Bronchial epithelial cell (primary cell): ENCODE measurements around the gene EPHA4. TPM values are rescaled to one million over a fixed set of nuclear protein-coding genes. Genes with fewer than 3 reads are reported as not detected.

ENCODE experiments used
- DNase-seq: peaks from one replicate; pipeline ENCODE4 v3.0.0-alpha.2; 2010; ENCODE audit warnings: low read depth
- FAIRE-seq: peaks from 2 replicates; lab custom pipeline; 2011; peaks lifted over from hg19 to GRCh38; lab: Jason Lieb, UNC
- H3K27me3 ChIP-seq: 2 replicates; pipeline ENCODE4 v1.5.1; 2011; ENCODE audit warnings: low read length; ENCODE audit not compliant: control insufficient read depth, insufficient read depth
- H3K36me3 ChIP-seq: 2 replicates; pipeline ENCODE4 v1.5.1; 2011; ENCODE audit warnings: low read length; ENCODE audit not compliant: control insufficient read depth, insufficient read depth
- H3K4me3 ChIP-seq: 2 replicates; pipeline ENCODE4 v1.5.1; 2011; ENCODE audit warnings: mild to moderate bottlenecking, low read depth, low read length, control low read depth
- total RNA-seq: library from RNA; depleted of rRNA; stranded (reverse); fragments of >200 nt; gene quantifications from 2 replicates; pipeline ENCODE4 v1.2.1, GENCODE V29; 2014
- TF ChIP-seq, protein P1 (sequence below): IDR thresholded peaks from 2 replicates; pipeline ENCODE4 v1.5.1; 2011; ENCODE audit warnings: mild to moderate bottlenecking, moderate library complexity, low read length, control low read depth, inconsistent platforms; ENCODE audit not compliant: insufficient read depth, severe bottlenecking

EPHA4 gene
- total RNA-seq, 1 donor from 2014 or later, result 6.1 TPM

DNA sequence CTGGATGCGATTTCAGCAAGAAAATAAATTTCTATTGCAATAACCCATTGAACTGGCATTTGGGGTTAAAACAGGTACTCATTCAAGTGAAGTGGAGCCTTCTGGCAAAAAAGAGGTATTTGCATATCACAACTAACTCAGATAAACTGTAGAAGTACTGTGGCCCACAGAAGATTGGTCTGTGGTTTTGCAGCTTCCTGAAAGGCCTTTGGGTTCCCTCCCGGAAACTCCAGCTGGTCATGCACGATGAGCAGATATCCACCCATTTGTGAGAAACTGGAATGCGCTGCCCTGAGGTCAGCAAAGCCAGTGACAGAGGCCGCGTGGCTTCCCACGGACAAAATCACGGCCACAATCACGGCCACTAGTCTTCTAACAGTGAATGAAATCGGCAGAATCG, 106.3 kb downstream of the EPHA4 start:
- FAIRE-seq (no peak), DNase-seq (no peak)
- Histone ChIP-seq H3K4me3 (no peak overlapping the region), H3K27me3 (no peaks in the 10 kb centered on the region), H3K36me3 (no peaks in the 10 kb centered on the region)
- TF ChIP-seq, protein P1, sequence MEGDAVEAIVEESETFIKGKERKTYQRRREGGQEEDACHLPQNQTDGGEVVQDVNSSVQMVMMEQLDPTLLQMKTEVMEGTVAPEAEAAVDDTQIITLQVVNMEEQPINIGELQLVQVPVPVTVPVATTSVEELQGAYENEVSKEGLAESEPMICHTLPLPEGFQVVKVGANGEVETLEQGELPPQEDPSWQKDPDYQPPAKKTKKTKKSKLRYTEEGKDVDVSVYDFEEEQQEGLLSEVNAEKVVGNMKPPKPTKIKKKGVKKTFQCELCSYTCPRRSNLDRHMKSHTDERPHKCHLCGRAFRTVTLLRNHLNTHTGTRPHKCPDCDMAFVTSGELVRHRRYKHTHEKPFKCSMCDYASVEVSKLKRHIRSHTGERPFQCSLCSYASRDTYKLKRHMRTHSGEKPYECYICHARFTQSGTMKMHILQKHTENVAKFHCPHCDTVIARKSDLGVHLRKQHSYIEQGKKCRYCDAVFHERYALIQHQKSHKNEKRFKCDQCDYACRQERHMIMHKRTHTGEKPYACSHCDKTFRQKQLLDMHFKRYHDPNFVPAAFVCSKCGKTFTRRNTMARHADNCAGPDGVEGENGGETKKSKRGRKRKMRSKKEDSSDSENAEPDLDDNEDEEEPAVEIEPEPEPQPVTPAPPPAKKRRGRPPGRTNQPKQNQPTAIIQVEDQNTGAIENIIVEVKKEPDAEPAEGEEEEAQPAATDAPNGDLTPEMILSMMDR, result no peak

DNA sequence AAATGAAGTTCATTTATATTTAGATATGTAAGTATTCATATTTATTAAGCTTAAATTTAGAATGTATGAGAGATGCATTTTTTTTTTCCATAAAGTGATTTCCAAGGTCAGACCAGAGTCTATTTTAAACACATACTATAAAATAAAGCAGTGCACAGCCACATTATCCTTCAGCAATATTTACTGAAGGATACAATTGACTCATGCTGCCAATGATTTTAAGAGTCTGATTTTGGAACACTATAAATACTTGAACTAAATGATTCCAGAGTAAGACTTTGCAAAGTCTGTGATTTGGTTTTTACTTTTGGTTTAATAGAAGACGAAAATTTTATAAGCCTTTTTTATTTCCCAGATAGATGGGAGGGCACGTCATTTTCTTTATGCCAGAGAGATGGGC, 107.1 kb downstream of the EPHA4 start:
- TF ChIP-seq, protein P1, result no peak
- FAIRE-seq (no peak), DNase-seq (no peak)
- Histone ChIP-seq H3K36me3 (no peaks in the 10 kb centered on the region), H3K4me3 (no peak overlapping the region), H3K27me3 (no peaks in the 10 kb centered on the region)

DNA sequence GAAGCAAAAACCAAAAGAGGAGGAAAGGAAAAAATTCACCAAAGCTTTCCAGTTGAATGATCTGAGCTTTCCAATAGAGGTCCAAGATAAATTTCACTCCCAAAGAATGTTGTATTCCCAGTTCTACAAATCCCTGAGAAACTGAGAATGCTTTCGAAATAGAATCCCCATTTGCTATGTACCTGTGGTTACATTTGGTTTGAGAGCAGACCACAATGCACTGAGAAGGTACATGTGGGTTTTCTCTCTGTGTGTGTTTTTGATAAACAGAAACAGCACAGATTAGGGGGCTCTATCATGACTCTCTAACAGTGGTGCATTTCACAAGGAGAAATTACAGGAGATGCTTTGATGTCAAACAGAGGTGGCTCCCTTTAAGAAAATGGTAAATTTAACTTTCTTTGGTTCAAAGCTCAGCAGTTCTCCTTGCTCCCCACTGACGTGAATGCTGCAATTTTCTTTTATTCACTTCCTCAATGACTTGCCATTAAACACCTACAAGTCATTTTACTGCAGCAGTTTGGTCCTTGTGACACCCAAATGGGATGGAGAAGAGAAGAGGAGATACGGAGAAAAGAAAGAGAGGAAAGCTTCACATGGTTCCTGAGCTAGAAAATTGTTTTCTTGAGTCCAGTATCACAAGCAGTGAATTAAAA, 108.7 kb downstream of the EPHA4 start:
- H3K36me3 ChIP-seq, result no peaks in the 10 kb centered on the region
- H3K27me3 ChIP-seq, result no peaks in the 10 kb centered on the region
- TF ChIP-seq, protein P1, result no peak
- DNase-seq (no peak), FAIRE-seq (no peak)
- H3K4me3 ChIP-seq, result no peak overlapping the region

DNA sequence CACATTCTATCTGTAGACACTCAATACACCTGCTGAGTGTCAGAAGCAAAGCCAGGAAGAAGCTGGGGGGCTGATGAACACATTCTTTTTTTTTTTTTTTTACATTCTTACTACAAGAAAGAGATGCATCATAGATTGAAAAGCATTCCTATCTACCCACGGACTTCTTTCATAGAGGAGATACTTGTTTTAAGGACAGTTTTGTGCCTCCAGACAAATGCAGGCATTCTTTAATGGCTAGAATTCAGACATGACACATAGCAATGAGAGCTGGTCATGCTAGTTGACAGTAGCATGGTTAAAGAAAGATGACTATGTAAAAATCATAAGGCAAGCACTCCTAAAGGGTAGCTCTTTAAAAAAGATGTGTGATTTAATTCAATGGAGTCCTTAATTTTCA, 110.2 kb downstream of the EPHA4 start:
- TF ChIP-seq, protein P1, result no peak
- no peaks in the 10 kb centered on the region for H3K27me3 ChIP-seq
- FAIRE-seq (no peak), DNase-seq (peak; percentile 36)
- H3K36me3 ChIP-seq, result no peaks in the 10 kb centered on the region
- no peak overlapping the region for H3K4me3 ChIP-seq

DNA sequence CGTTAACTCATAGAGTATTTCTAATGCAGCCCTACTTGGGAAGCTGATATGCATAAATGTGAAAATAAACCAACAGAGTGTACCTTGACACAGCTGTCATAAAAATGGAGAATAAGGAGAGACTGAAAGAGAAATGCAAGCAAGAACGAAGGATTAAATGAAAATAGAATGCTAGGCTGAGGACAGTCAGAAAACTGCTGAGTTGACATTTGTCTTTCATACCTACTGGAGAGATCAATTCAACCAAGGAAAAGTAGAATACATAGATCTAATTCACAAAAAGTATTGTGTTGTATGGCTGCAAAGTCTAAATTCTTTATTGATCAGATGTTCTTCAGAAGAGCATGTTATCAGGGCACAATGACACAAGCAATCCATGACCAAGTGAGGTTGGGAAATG, 112.0 kb downstream of the EPHA4 start:
- no peaks in the 10 kb centered on the region for H3K36me3 ChIP-seq
- H3K4me3 ChIP-seq, result no peak overlapping the region
- TF ChIP-seq, protein P1, result no peak
- no peak for DNase-seq
- FAIRE-seq, result no peak
- no peaks in the 10 kb centered on the region for H3K27me3 ChIP-seq

DNA sequence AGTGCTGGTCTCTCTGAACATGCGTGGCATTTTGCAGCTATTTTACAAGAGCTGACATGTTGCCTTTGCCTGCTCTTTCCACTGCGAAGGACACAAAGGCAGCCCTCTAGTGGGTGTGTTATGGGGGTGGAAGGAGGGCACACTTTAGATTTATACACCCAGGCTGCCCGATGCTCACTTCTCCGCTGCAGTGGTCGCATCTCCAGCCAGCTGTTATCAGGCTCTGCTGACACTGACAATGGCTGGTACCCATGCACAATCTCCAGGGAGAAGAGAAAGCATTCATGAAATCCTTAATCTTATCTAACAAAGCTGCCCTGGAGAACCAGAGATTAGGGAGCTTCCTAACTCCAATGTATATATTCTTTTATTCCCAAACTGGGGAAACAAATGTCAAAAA, 113.5 kb downstream of the EPHA4 start:
- no peaks in the 10 kb centered on the region for H3K36me3 ChIP-seq
- peak; percentile 21 for DNase-seq
- TF ChIP-seq, protein P1, result no peak
- no peak for FAIRE-seq
- no peak overlapping the region for H3K4me3 ChIP-seq
- H3K27me3 ChIP-seq, result no peaks in the 10 kb centered on the region
